OCI-LY1 (cell line): ENCODE data around the gene FOXK1.

Experiments
- EZH2 ChIP-seq: fragments of 200-600 bp; sonication (generic), shearing (Covaris generic); IDR thresholded peaks from 2 replicates; pipeline ENCODE4 v1.8.0; 2017; ENCODE audit warnings: borderline replicate concordance, mixed run types, mild to moderate bottlenecking, antibody characterized with exemption, low read length, moderate library complexity, mixed read lengths
- TF ChIP-seq, protein P1 (sequence below): fragments of 200-600 bp; sonication (generic), shearing (Covaris generic); IDR thresholded peaks from 2 replicates; pipeline ENCODE4 v1.5.1; 2017; ENCODE audit warnings: mild to moderate bottlenecking, antibody characterized with exemption, low read length, moderate library complexity, mixed read lengths

DNA sequence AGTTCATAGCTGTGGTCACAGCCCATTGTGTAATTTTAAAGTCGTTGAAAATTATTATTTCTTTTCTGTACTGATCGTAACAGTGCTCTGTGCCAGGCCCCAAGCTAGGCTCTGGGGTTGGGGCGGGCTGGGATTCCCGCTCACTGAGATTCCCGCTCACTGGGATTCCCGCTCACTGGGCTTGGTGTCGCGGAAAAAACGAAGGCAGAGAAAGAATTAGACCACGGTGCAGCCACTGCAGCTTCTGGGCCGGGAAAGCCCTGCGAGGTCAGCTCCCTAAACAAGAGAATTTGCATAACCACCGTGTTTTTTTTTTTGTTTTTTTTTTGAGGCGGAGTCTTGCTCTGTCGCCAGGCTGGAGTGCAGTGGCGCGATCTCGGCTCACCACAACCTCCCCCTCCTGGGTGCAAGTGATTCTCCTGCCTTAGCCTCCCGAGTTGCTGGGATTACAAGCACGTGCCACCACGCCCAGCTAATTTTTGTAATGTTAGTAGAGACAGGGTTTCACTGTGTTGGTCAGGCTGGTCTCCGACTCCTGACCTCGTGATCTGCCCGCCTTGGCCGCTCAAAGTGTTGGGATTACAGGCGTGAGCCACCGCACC lies 31.2 kb downstream of the FOXK1 start:
- TF ChIP-seq, protein P1, sequence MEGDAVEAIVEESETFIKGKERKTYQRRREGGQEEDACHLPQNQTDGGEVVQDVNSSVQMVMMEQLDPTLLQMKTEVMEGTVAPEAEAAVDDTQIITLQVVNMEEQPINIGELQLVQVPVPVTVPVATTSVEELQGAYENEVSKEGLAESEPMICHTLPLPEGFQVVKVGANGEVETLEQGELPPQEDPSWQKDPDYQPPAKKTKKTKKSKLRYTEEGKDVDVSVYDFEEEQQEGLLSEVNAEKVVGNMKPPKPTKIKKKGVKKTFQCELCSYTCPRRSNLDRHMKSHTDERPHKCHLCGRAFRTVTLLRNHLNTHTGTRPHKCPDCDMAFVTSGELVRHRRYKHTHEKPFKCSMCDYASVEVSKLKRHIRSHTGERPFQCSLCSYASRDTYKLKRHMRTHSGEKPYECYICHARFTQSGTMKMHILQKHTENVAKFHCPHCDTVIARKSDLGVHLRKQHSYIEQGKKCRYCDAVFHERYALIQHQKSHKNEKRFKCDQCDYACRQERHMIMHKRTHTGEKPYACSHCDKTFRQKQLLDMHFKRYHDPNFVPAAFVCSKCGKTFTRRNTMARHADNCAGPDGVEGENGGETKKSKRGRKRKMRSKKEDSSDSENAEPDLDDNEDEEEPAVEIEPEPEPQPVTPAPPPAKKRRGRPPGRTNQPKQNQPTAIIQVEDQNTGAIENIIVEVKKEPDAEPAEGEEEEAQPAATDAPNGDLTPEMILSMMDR = no peak
- TF ChIP-seq EZH2 = no peak
